ENCODE results near the gene CGREF1. TPM values are rescaled to one million over a fixed set of nuclear protein-coding genes. Genes with fewer than 3 reads are reported as not detected.

The CGREF1 gene
- total RNA-seq, 1 experiment from 2014 or later: 2.1 TPM

- no CpG with 5 or more reads among the region's 14 CpGs for WGBS (ENCODE audit: extremely low coverage, insufficient read length, low lambda C conversion rate)
- Histone ChIP-seq H3T11ph (ENCODE audit: low read length) (no peak overlapping the region), H4K91ac (ENCODE audit: insufficient read length, low read depth, low read length) (no peak overlapping the region), H4K8ac (replicated peaks; ENCODE audit: insufficient read length, low read depth, low read length) (no peak overlapping the region), H3K4me2 (ENCODE audit: insufficient read depth, insufficient read length, low read length) (no peak overlapping the region), H2BK12ac (ENCODE audit: insufficient read length, low read depth, low read length) (no peak overlapping the region), H4K5ac (ENCODE audit: insufficient read length, low read depth, low read length) (no peak overlapping the region), H3K9ac (ENCODE audit: extremely low read depth, insufficient read length, low read length) (no peak overlapping the region), H3K23me2 (ENCODE audit: insufficient read length, low read depth, low read length, poor library complexity, severe bottlenecking) (no peaks in the 10 kb centered on the region), H4K20me1 (ENCODE audit: control insufficient read depth, insufficient read depth, insufficient read length) (no peaks in the 10 kb centered on the region), H3K23ac (ENCODE audit: insufficient read length, low read depth, low read length) (no peak overlapping the region), H3K14ac (ENCODE audit: insufficient read depth, low read length) (no peak overlapping the region), H2BK5ac (ENCODE audit: insufficient read length, low read length) (no peak overlapping the region), H3K18ac (ENCODE audit: insufficient read length, low read depth, low read length) (no peak overlapping the region), H3K27ac (ENCODE audit: insufficient read length, low read depth, low read length) (no peak overlapping the region), H2BK120ac (ENCODE audit: low read depth, low read length, poor library complexity, severe bottlenecking) (no peak overlapping the region), H2BK20ac (ENCODE audit: low read depth, low read length, poor library complexity, severe bottlenecking) (no peak overlapping the region), H3K79me2 (ENCODE audit: insufficient read depth, low read length) (no peaks in the 10 kb centered on the region), H3K9me3 (ENCODE audit: control insufficient read depth, low read depth, low read length) (no peaks in the 10 kb centered on the region), H3K4me1 (ENCODE audit: insufficient read depth, low read length) (no peaks in the 10 kb centered on the region), H3K27me3 (ENCODE audit: insufficient read depth, low read length) (no peaks in the 10 kb centered on the region), H3K4ac (ENCODE audit: low read depth, low read length) (no peak overlapping the region), H2AK5ac (ENCODE audit: insufficient read length, low read length) (no peak overlapping the region), H2BK15ac (ENCODE audit: low read depth, low read length) (no peak overlapping the region), H3K79me1 (ENCODE audit: insufficient read depth, low read depth, low read length, poor library complexity, severe bottlenecking) (no peaks in the 10 kb centered on the region), H2AFZ (ENCODE audit: low read length) (no peak overlapping the region), H3K56ac (ENCODE audit: insufficient read length, low read depth, low read length) (no peak overlapping the region)
- H3K4me1 Mint-ChIP-seq: peaks cover 22 to 46% of the 10 kb centered on the region in 2 experiments
- no peak for DNase-seq
- H3K4me3 Mint-ChIP-seq: peak overlapping the region in 1 of 2 experiments; percentile 75; a peak in 2 of 5 replicates
- no peaks in the 10 kb centered on the region for H3K36me3 Mint-ChIP-seq (ENCODE audit: insufficient read depth in 1 of 3, low read depth in 3 of 3)
- H3K27ac Mint-ChIP-seq: peak overlapping the region in 1 of 3 experiments; percentile 74; a peak in 2 of 7 replicates
- H3K27me3 Mint-ChIP-seq (ENCODE audit: low read depth): peaks cover 27% of the 10 kb centered on the region
- H3K9me3 Mint-ChIP-seq: no peaks in the 10 kb centered on the region
- no peak for TF ChIP-seq CTCF (conservative IDR thresholded peaks at IDR 0.05)
These were observed 38.4 kb downstream of the CGREF1 start for GRCh38 chr2:27080603-27080936.

All from H9 (cell line).